Stimulated activated CD8-positive, alpha-beta memory T cell treated with anti-CD3 and anti-CD28 coated beads, Interleukin-12 subunit alpha, Interleukin-12 subunit beta, amount 100 ng/mL, for 24 hours (primary cell): ENCODE results near the gene ACE.

Experiments
- DNase-seq: peaks from one replicate; pipeline ENCODE4 v3.0.0-alpha.2; 2020; ENCODE audit errors: extremely low read depth

ACE gene

GRCh38 chr17:63474586-63475460 is 2.0 kb upstream of the ACE start:
- DNase-seq: no peak

GRCh38 chr17:63475491-63476412 is 1.1 kb upstream of the ACE start:
- no peak for DNase-seq

GRCh38 chr17:63476459-63476853 is 405 bp upstream of the ACE start:
- no peak for DNase-seq

GRCh38 chr17:63477480-63478440 is 899 bp downstream of the ACE start:
- no peak for DNase-seq

- DNase-seq: peak; percentile 32
These were observed 2.1 kb downstream of the ACE start for GRCh38 chr17:63478814-63479494.

GRCh38 chr17:63479495-63480184 is 2.8 kb downstream of the ACE start:
- DNase-seq: no peak

GRCh38 chr17:63480192-63480784 is 3.4 kb downstream of the ACE start:
- no peak for DNase-seq

- DNase-seq: no peak
These were observed 4.1 kb downstream of the ACE start for GRCh38 chr17:63480826-63481487.

- DNase-seq: no peak
These were observed 4.6 kb downstream of the ACE start for GRCh38 chr17:63481488-63481870.

GRCh38 chr17:63482509-63482908 is 5.6 kb downstream of the ACE start:
- DNase-seq: no peak

GRCh38 chr17:63483038-63483437 is 6.2 kb downstream of the ACE start:
- no peak for DNase-seq

- DNase-seq: no peak
These were observed 7.1 kb downstream of the ACE start for GRCh38 chr17:63483655-63484575.

GRCh38 chr17:63486317-63487013 is 9.6 kb downstream of the ACE start:
- DNase-seq: no peak

- DNase-seq: no peak
These were observed 10.1 kb downstream of the ACE start for GRCh38 chr17:63487014-63487339.

- no peak for DNase-seq
These were observed 12.0 kb downstream of the ACE start for GRCh38 chr17:63488851-63489250.

- DNase-seq: no peak
These were observed 12.4 kb downstream of the ACE start for GRCh38 chr17:63489291-63489690.

GRCh38 chr17:63490329-63490728 is 13.5 kb downstream of the ACE start:
- DNase-seq: no peak

- no peak for DNase-seq
These were observed 14.1 kb downstream of the ACE start for GRCh38 chr17:63490858-63491400.
